Gastroesophageal sphincter (tissue), 4 donors: ENCODE measurements around the gene UBR4. TPM values are rescaled to one million over a fixed set of nuclear protein-coding genes. Genes with fewer than 3 reads are reported as not detected.

Experiments
- ATAC-seq: fragments of 150-250 bp; one replicate; pipeline ENCODE4 v1.9.1; 2016; ENCODE audit warnings: mild to moderate bottlenecking, moderate library complexity
- H3K27ac ChIP-seq, 4 donors: fragments of 200-600 bp; sonication (generic) in 3 of 4; 1 replicate in 3 of 4; 2 replicates in 1 of 4; pipeline ENCODE4 v1.5.1; 2016 to 2019
- H3K27me3 ChIP-seq: fragments of 200-600 bp; sonication (generic); one replicate; pipeline ENCODE4 v1.5.1; 2019
- H3K36me3 ChIP-seq, 2 donors: fragments of 200-600 bp; sonication (generic); one replicate each; pipeline ENCODE4 v1.5.1; 2019; ENCODE audit warnings: control low read depth in 1 of 2
- H3K4me1 ChIP-seq, 3 donors: fragments of 200-600 bp; sonication (generic); 1 replicate in 2 of 3; 2 replicates in 1 of 3; pipeline ENCODE4 v1.5.1; 2016 to 2019; ENCODE audit warnings: control low read depth in 2 of 3
- H3K4me3 ChIP-seq, 2 donors: fragments of 200-600 bp; sonication (generic); one replicate each; pipeline ENCODE4 v1.5.1; 2019; ENCODE audit warnings: mild to moderate bottlenecking in 1 of 2, moderate library complexity in 1 of 2
- H3K9me3 ChIP-seq, 3 donors: fragments of 200-600 bp; sonication (generic); one replicate each; pipeline ENCODE4 v1.5.1; 2017 to 2019; ENCODE audit warnings: control low read depth in 2 of 3
- CTCF ChIP-seq, 4 experiments: fragments of 200-600 bp in 2 of 4; fragments of 450-650 bp in 2 of 4; sonication (generic) in 1 of 4; IDR thresholded peaks; one replicate each; pipeline ENCODE4 v1.5.1; 2017 to 2019; ENCODE audit warnings: antibody characterized with exemption in 4 of 4, mild to moderate bottlenecking in 2 of 4, moderate library complexity in 2 of 4
- EP300 ChIP-seq: sonication (generic); formaldehyde crosslinking; IDR thresholded peaks from one replicate; pipeline ENCODE4 v1.6.1; 2017; ENCODE audit warnings: antibody characterized with exemption, mild to moderate bottlenecking
- POLR2A ChIP-seq, 2 donors: fragments of 450-650 bp; IDR thresholded peaks; one replicate each; pipeline ENCODE4 v1.6.1; 2017; ENCODE audit warnings: antibody characterized with exemption in 2 of 2, mild to moderate bottlenecking in 2 of 2, moderate library complexity in 1 of 2
- POLR2AphosphoS5 ChIP-seq: sonication (generic); formaldehyde crosslinking; IDR thresholded peaks from one replicate; pipeline ENCODE4 v1.6.1; 2017; ENCODE audit warnings: antibody characterized with exemption
- WGBS, 2 donors: methylation state at CpG; one replicate each; pipeline ENCODE4 v1.1.5; 2018; ENCODE audit warnings: low coverage in 1 of 2; 5-methylcytosine and 5-hydroxymethylcytosine counted together
- total RNA-seq, 4 donors: library from RNA; depleted of rRNA; stranded (reverse); fragments of >200 nt; gene quantifications; one replicate each; pipeline ENCODE4 v1.1.0, GENCODE V29; 2016

The UBR4 gene
- total RNA-seq, 4 donors from 2014 or later, result 79.3 to 200 (median 191) TPM

GRCh38 chr1:19087017-19087736 lies 122.9 kb downstream of the UBR4 start:
- no peaks in the 10 kb centered on the region for H3K9me3 ChIP-seq
- H3K27me3 ChIP-seq, result no peaks in the 10 kb centered on the region
- WGBS, 2 donors, result 29 to 93% methylated on average over 1 to 4 of the region's 6 CpGs
- no peak for TF ChIP-seq EP300
- TF ChIP-seq POLR2AphosphoS5, result no peak
- no peak for TF ChIP-seq POLR2A (IDR thresholded peaks at IDR 0.05)
- no peak for TF ChIP-seq CTCF (IDR thresholded peaks at IDR 0.05)
- no peak for ATAC-seq
- no peak overlapping the region for H3K27ac ChIP-seq
- peaks cover 4 to 42% (median 15%) of the 10 kb centered on the region in 3 donors for H3K4me1 ChIP-seq
- H3K36me3 ChIP-seq, result peaks cover 0 to 94% of the 10 kb centered on the region in 2 donors
- H3K4me3 ChIP-seq, result no peak overlapping the region

- WGBS, 2 donors, result 70 to 100% methylated on average over 2 to 3 of the region's 21 CpGs
- no peak for ATAC-seq
- Histone ChIP-seq H3K4me1 (peaks cover 0 to 34% (median 10%) of the 10 kb centered on the region in 3 donors), H3K27me3 (no peaks in the 10 kb centered on the region), H3K4me3 (no peak overlapping the region), H3K36me3 (peaks cover 0 to 96% of the 10 kb centered on the region in 2 donors), H3K9me3 (no peaks in the 10 kb centered on the region), H3K27ac (no peak overlapping the region)
- TF ChIP-seq EP300 (no peak), CTCF (IDR thresholded peaks at IDR 0.05) (no peak), POLR2A (IDR thresholded peaks at IDR 0.05) (no peak), POLR2AphosphoS5 (no peak)
Measured at GRCh38 chr1:19086176-19086875, 123.7 kb downstream of the UBR4 start.

GRCh38 chr1:19084206-19084738 lies 125.8 kb downstream of the UBR4 start:
- ATAC-seq, result no peak
- Histone ChIP-seq H3K4me1 (peaks cover 0 to 25% (median 0%) of the 10 kb centered on the region in 3 donors), H3K27me3 (no peaks in the 10 kb centered on the region), H3K4me3 (no peak overlapping the region), H3K9me3 (no peaks in the 10 kb centered on the region), H3K27ac (no peak overlapping the region), H3K36me3 (peaks cover 0 to 100% of the 10 kb centered on the region in 2 donors)
- WGBS, 2 donors, result 96 to 100% methylated on average over 4 to 9 of the region's 20 CpGs
- TF ChIP-seq CTCF (IDR thresholded peaks at IDR 0.05) (no peak), POLR2A (IDR thresholded peaks at IDR 0.05) (no peak), EP300 (no peak), POLR2AphosphoS5 (no peak)

- H3K4me1 ChIP-seq, result peaks cover 0 to 19% (median 0%) of the 10 kb centered on the region in 3 donors
- H3K4me3 ChIP-seq, result no peak overlapping the region
- peaks cover 0 to 100% of the 10 kb centered on the region in 2 donors for H3K36me3 ChIP-seq
- no peak overlapping the region for H3K27ac ChIP-seq
- 53 to 80% methylated on average over 1 to 4 of the region's 7 CpGs for WGBS, 2 donors
- no peaks in the 10 kb centered on the region for H3K9me3 ChIP-seq
- ATAC-seq, result no peak
- no peak for TF ChIP-seq CTCF (IDR thresholded peaks at IDR 0.05)
- TF ChIP-seq EP300, result no peak
- TF ChIP-seq POLR2A (IDR thresholded peaks at IDR 0.05), result no peak
- TF ChIP-seq POLR2AphosphoS5, result no peak
- H3K27me3 ChIP-seq, result no peaks in the 10 kb centered on the region
Measured at GRCh38 chr1:19083081-19083480, 127.0 kb downstream of the UBR4 start.
